K562 (cell line): ENCODE results near the gene NLRP12. TPM values are rescaled to one million over a fixed set of nuclear protein-coding genes. Genes with fewer than 3 reads are reported as not detected.

Source experiments
- EP300 ChIP-seq: IDR thresholded peaks from 2 replicates; pipeline ENCODE4 v1.6.1; 2012; ENCODE audit warnings: low read length, improper control_type of control experiment
- ERF ChIP-seq: fragments of 450-650 bp; formaldehyde crosslinking; IDR thresholded peaks from 2 replicates; pipeline ENCODE4 v1.4.0; 2020; ENCODE audit warnings: mild to moderate bottlenecking, mixed read lengths
- ESRRA ChIP-seq: fragments of 450-650 bp; IDR thresholded peaks from 2 replicates; pipeline ENCODE4 v1.6.1; 2014; ENCODE audit warnings: low read depth, mild to moderate bottlenecking, moderate library complexity, borderline replicate concordance
- HMG20A ChIP-seq: fragments of 450-650 bp; formaldehyde crosslinking; conservative IDR thresholded peaks from 2 replicates; pipeline ENCODE4 v1.4.0; 2020; ENCODE audit warnings: mild to moderate bottlenecking, mixed read lengths
- MTF1 ChIP-seq: fragments of 250-450 bp; sonication (Bioruptor Pico); IDR thresholded peaks from 2 replicates; pipeline ENCODE4 v1.9.0; 2021; ENCODE audit warnings: moderate library complexity, mild to moderate bottlenecking, inconsistent platforms, borderline replicate concordance
- RB1 ChIP-seq: fragments of 450-650 bp; IDR thresholded peaks from 2 replicates; pipeline ENCODE4 v1.6.1; 2017; ENCODE audit warnings: low read depth, mild to moderate bottlenecking
- TAL1 ChIP-seq: fragments of 450-650 bp; IDR thresholded peaks from 2 replicates; pipeline ENCODE4 v1.6.1; 2016; ENCODE audit warnings: mild to moderate bottlenecking
- TEAD4 ChIP-seq, 2 experiments: sonication (generic) in 1 of 2; formaldehyde crosslinking in 1 of 2; IDR thresholded peaks; 2 replicates each; pipeline versions ENCODE4 v1.6.1 to v1.8.0; 2012 to 2022; ENCODE audit warnings: borderline replicate concordance in 1 of 2, inconsistent platforms in 1 of 2, low read length in 1 of 2, mild to moderate bottlenecking in 1 of 2, missing genetic modification reagents in 1 of 2
- TFAM ChIP-seq: fragments of 250-450 bp; sonication (Bioruptor Pico); conservative IDR thresholded peaks from 2 replicates; pipeline ENCODE4 v1.5.0; 2021; ENCODE audit warnings: mild to moderate bottlenecking, moderate library complexity
- ZNF785 ChIP-seq: fragments of 250-450 bp; sonication (Bioruptor Pico); IDR thresholded peaks from 2 replicates; pipeline ENCODE4 v1.4.0; 2020; ENCODE audit warnings: mild to moderate bottlenecking
- polyA plus RNA-seq, 8 experiments: library from polyadenylated mRNA; depleted of rRNA in 4 of 8; stranded (reverse) in 5 of 8; unstranded in 3 of 8; fragments of >200 nt; fragmentation: Nextera tagmentation in 2 of 8; fragmentation: Illumina TruSeq in 1 of 8; extraction: Ambion mirVana in 2 of 8; extraction: Trizol in 1 of 8; gene quantifications; 2 replicates each; pipeline versions ENCODE4 v1.2.1 to v1.2.3, GENCODE V29; 2011 to 2014; ENCODE audit warnings: inconsistent platforms in 1 of 8, missing spikeins in 1 of 8
- total RNA-seq, 7 experiments: library from RNA; depleted of rRNA in 6 of 7; stranded (reverse); fragments of >200 nt in 6 of 7; fragmentation: Illumina TruSeq in 2 of 7; extraction: Trizol in 2 of 7; gene quantifications; 2 replicates each; pipeline versions ENCODE4 v1.2.1 to v1.2.3, GENCODE V29; 2011 to 2021; ENCODE audit warnings: low replicate concordance in 1 of 7
- TF ChIP-seq, protein P1 (sequence below): fragments of 450-650 bp; formaldehyde crosslinking; conservative IDR thresholded peaks from 2 replicates; pipeline ENCODE4 v1.4.0; 2022; ENCODE audit warnings: mild to moderate bottlenecking, missing genetic modification characterization
- TF ChIP-seq, protein P2 (sequence below): sonication (generic); formaldehyde crosslinking; IDR thresholded peaks from 2 replicates; pipeline ENCODE4 v1.8.1; 2023; ENCODE audit warnings: mild to moderate bottlenecking, missing genetic modification reagents
- TF ChIP-seq, protein P3 (sequence below): fragments of 450-650 bp; IDR thresholded peaks from 2 replicates; pipeline ENCODE4 v1.6.1; 2016; ENCODE audit warnings: mild to moderate bottlenecking, moderate library complexity

The NLRP12 gene
- total and polyA plus RNA-seq, 9 of the 15 experiments (the other 6 are each of a cell fraction or from before 2014, with no cell fraction given), result not detected

DNA sequence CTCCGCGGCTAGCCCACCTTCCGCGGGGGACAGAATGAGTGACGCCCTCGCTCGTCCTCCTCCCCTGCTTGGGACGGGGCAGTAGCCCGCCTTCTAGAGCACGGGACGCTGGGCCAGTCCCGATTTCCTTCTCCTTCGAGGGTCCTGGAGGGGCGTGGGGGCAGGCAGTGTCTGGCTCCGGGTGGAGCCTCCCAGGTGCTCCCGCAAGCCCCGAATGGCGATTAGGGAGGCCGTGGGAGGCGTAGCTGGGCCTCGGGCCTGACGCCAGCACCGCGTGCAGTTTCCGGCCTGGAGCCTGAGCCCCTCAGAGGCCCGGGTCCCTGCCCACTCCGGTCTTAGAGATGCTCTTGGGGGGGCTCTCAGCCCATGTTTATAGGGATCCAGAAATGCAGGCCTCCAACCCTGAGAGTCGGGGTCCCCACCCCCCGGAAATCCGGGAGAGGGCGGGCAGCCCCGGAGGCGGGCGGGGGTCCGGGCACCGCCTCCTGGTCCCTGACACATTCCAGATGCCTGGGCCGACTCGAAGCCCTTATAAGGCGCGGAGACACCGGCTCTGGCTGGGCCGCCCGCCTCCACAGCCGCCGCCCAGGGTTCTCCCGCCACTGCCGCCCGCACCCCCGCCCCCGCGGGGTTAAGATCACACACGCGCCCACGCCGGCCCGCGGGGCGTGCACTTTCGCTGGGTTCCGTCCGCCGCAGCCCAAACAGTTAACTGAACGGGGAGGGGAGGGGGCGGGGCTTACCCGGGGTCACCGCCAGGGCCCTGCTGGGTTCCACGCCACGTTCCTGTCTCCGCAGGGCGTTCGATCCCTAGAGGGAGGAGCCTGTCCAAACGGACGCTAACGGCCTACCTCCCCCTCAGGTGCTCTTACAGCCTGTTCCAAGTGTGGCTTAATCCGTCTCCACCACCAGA, 45.0 kb upstream of the NLRP12 start (continued):
- TF ChIP-seq ERF (CRISPR knock-in tag) (no peak), TEAD4 (IDR thresholded peaks at IDR 0.05; ENCODE audit: low read length) (peak; percentile 65; the same call in 1 of the 2 replicates), TEAD4 (CRISPR knock-in tag; IDR thresholded peaks at IDR 0.05; ENCODE audit: borderline replicate concordance) (no peak), ZNF785 (CRISPR knock-in tag) (no peak), ESRRA (peak; percentile 34; the same call in 1 of the 2 replicates), TFAM (CRISPR knock-in tag) (no peak), TAL1 (no peak), RB1 (peak; percentile 51; the same call in 1 of the 2 replicates), HMG20A (CRISPR knock-in tag) (no peak), MTF1 (no peak), EP300 (peak; percentile 84)
- TF ChIP-seq, protein P1, sequence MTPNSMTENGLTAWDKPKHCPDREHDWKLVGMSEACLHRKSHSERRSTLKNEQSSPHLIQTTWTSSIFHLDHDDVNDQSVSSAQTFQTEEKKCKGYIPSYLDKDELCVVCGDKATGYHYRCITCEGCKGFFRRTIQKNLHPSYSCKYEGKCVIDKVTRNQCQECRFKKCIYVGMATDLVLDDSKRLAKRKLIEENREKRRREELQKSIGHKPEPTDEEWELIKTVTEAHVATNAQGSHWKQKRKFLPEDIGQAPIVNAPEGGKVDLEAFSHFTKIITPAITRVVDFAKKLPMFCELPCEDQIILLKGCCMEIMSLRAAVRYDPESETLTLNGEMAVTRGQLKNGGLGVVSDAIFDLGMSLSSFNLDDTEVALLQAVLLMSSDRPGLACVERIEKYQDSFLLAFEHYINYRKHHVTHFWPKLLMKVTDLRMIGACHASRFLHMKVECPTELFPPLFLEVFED (CRISPR knock-in tag), result 0 out of 2 replicates have a peak, but pooled peaks have one; percentile 33
- TF ChIP-seq, protein P2, sequence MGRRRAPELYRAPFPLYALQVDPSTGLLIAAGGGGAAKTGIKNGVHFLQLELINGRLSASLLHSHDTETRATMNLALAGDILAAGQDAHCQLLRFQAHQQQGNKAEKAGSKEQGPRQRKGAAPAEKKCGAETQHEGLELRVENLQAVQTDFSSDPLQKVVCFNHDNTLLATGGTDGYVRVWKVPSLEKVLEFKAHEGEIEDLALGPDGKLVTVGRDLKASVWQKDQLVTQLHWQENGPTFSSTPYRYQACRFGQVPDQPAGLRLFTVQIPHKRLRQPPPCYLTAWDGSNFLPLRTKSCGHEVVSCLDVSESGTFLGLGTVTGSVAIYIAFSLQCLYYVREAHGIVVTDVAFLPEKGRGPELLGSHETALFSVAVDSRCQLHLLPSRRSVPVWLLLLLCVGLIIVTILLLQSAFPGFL (CRISPR knock-in tag), result no peak
- TF ChIP-seq, protein P3, sequence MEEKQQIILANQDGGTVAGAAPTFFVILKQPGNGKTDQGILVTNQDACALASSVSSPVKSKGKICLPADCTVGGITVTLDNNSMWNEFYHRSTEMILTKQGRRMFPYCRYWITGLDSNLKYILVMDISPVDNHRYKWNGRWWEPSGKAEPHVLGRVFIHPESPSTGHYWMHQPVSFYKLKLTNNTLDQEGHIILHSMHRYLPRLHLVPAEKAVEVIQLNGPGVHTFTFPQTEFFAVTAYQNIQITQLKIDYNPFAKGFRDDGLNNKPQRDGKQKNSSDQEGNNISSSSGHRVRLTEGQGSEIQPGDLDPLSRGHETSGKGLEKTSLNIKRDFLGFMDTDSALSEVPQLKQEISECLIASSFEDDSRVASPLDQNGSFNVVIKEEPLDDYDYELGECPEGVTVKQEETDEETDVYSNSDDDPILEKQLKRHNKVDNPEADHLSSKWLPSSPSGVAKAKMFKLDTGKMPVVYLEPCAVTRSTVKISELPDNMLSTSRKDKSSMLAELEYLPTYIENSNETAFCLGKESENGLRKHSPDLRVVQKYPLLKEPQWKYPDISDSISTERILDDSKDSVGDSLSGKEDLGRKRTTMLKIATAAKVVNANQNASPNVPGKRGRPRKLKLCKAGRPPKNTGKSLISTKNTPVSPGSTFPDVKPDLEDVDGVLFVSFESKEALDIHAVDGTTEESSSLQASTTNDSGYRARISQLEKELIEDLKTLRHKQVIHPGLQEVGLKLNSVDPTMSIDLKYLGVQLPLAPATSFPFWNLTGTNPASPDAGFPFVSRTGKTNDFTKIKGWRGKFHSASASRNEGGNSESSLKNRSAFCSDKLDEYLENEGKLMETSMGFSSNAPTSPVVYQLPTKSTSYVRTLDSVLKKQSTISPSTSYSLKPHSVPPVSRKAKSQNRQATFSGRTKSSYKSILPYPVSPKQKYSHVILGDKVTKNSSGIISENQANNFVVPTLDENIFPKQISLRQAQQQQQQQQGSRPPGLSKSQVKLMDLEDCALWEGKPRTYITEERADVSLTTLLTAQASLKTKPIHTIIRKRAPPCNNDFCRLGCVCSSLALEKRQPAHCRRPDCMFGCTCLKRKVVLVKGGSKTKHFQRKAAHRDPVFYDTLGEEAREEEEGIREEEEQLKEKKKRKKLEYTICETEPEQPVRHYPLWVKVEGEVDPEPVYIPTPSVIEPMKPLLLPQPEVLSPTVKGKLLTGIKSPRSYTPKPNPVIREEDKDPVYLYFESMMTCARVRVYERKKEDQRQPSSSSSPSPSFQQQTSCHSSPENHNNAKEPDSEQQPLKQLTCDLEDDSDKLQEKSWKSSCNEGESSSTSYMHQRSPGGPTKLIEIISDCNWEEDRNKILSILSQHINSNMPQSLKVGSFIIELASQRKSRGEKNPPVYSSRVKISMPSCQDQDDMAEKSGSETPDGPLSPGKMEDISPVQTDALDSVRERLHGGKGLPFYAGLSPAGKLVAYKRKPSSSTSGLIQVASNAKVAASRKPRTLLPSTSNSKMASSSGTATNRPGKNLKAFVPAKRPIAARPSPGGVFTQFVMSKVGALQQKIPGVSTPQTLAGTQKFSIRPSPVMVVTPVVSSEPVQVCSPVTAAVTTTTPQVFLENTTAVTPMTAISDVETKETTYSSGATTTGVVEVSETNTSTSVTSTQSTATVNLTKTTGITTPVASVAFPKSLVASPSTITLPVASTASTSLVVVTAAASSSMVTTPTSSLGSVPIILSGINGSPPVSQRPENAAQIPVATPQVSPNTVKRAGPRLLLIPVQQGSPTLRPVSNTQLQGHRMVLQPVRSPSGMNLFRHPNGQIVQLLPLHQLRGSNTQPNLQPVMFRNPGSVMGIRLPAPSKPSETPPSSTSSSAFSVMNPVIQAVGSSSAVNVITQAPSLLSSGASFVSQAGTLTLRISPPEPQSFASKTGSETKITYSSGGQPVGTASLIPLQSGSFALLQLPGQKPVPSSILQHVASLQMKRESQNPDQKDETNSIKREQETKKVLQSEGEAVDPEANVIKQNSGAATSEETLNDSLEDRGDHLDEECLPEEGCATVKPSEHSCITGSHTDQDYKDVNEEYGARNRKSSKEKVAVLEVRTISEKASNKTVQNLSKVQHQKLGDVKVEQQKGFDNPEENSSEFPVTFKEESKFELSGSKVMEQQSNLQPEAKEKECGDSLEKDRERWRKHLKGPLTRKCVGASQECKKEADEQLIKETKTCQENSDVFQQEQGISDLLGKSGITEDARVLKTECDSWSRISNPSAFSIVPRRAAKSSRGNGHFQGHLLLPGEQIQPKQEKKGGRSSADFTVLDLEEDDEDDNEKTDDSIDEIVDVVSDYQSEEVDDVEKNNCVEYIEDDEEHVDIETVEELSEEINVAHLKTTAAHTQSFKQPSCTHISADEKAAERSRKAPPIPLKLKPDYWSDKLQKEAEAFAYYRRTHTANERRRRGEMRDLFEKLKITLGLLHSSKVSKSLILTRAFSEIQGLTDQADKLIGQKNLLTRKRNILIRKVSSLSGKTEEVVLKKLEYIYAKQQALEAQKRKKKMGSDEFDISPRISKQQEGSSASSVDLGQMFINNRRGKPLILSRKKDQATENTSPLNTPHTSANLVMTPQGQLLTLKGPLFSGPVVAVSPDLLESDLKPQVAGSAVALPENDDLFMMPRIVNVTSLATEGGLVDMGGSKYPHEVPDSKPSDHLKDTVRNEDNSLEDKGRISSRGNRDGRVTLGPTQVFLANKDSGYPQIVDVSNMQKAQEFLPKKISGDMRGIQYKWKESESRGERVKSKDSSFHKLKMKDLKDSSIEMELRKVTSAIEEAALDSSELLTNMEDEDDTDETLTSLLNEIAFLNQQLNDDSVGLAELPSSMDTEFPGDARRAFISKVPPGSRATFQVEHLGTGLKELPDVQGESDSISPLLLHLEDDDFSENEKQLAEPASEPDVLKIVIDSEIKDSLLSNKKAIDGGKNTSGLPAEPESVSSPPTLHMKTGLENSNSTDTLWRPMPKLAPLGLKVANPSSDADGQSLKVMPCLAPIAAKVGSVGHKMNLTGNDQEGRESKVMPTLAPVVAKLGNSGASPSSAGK, result peak; percentile 80
